Activated T-cell treated with anti-CD3 and anti-CD28 coated beads, Interleukin-2, amount 50 U/mL, for 24 hours (primary cell): ENCODE data around the gene MASTL.
"Not testable (repeated sequence)": the region's sequence is repeated elsewhere in the genome, so short reads cannot be mapped to it uniquely, and the experiment has no call there.

Source experiments
- DNase-seq: peaks from one replicate; pipeline ENCODE4 v3.0.0-alpha.2; 2020
- H3K27ac Mint-ChIP-seq: 2 replicates; pipeline ENCODE4 v1.8.0; 2020; ENCODE audit warnings: mild to moderate bottlenecking, mixed read lengths
- H3K27me3 Mint-ChIP-seq: 2 replicates; pipeline ENCODE4 v1.8.0; 2020; ENCODE audit warnings: mixed read lengths
- H3K36me3 Mint-ChIP-seq: 2 replicates; pipeline ENCODE4 v1.8.0; 2020; ENCODE audit warnings: low read depth, mixed read lengths
- H3K4me1 Mint-ChIP-seq: 2 replicates; pipeline ENCODE4 v1.8.0; 2020; ENCODE audit warnings: low read depth, mixed read lengths
- H3K4me3 Mint-ChIP-seq: 2 replicates; pipeline ENCODE4 v1.8.0; 2020; ENCODE audit warnings: mild to moderate bottlenecking, moderate library complexity, mixed read lengths
- H3K9me3 Mint-ChIP-seq: 2 replicates; pipeline ENCODE4 v1.8.0; 2020; ENCODE audit warnings: mixed read lengths

The MASTL gene

DNA sequence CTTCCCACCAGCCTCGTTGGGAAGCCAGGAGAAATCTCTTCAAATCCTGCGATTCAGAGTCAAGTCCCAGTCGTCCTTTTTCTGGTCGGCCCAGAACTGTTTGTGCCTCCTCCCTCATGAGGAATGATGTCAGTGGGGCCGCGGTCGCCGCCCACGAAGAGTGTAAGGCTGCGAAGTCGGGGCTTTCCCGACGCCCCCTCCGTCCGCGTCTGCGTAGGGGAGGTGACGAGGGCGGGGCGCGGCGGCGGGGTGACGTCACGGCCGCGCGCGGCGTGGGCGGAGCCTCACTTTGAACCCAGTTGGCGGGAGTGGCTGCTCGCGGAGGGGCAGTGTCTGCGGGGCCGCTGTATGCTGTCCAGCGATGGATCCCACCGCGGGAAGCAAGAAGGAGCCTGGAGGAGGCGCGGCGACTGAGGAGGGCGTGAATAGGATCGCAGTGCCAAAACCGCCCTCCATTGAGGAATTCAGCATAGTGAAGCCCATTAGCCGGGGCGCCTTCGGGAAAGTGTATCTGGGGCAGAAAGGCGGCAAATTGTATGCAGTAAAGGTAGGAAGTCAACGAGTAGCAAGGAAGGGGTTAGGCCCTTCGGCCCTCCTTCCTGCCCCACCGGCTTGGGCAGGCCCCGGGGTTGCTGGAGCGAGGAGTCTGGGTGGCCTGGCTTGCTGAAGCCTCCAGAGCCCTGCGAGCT, at the start of gene MASTL:
MASTL (plus strand) TSS at position 287 of the 689 bp plus-strand sequence; CDS start at position 362, 75 bp downstream.
- Mint-ChIP-seq H3K27ac (peak within 1 kb of the TSS; percentile 100), H3K4me1 (peaks cover 39% of the 10 kb centered on the region), H3K27me3 (no peaks in the 10 kb centered on the region), H3K4me3 (peak within 1 kb of the TSS; percentile 100), H3K36me3 (peaks cover 90% of the 10 kb centered on the region), H3K9me3 (no peaks in the 10 kb centered on the region)
- peak; percentile 97 for DNase-seq

DNA sequence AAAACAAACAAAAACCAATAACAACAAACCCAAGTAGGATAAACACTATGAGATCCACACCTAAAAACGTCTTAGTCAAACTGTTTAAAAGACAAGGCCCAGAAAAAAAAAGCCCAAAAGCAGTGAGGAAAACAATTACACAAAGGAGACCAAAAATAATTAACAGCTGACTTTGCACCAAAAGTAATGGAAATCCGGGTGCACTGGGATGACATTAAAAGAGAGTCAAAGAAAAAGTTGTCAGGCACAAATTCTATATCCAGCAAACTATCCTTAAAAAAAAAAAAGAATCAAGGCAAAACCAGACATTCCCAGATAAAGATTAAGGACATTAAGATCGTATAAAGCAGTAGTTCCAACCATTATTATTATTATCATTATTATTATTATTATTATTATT, 47.0 kb upstream of the MASTL start:
- Mint-ChIP-seq H3K36me3 (peaks cover 77% of the 10 kb centered on the region), H3K27me3 (no peaks in the 10 kb centered on the region), H3K27ac (peak overlapping the region; percentile 19), H3K4me3 (no peak overlapping the region), H3K9me3 (peaks cover 2% of the 10 kb centered on the region), H3K4me1 (peaks cover 16% of the 10 kb centered on the region)
- no peak for DNase-seq

DNA sequence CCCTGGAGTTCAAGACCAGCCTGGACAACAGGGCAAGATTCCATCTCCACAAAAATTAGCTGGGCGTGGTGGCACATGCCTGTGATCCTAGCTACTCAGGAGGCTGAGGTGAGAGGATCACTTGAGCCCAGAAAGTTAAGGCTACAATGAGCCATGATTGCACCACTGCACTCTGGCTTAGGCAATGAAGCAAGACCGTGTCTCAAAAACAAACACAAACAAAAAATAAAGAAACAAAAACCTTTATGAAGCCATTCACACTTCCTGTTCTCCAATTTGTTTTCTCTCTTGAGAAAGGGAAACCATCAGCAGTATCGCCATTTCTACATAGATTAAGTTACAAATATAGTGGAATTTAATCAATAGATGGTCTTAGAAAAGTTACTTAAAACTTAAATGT, 20.8 kb upstream of the MASTL start:
- no peak for DNase-seq
- Mint-ChIP-seq H3K9me3 (no peaks in the 10 kb centered on the region), H3K27ac (peak overlapping the region; percentile 48), H3K36me3 (peaks cover 80% of the 10 kb centered on the region), H3K4me1 (peaks cover 2% of the 10 kb centered on the region), H3K27me3 (no peaks in the 10 kb centered on the region), H3K4me3 (no peak overlapping the region)

GRCh38 chr10:27138277-27138676, 16.9 kb upstream of the MASTL start:
- Mint-ChIP-seq H3K4me1 (no peaks in the 10 kb centered on the region), H3K36me3 (peaks cover 79% of the 10 kb centered on the region), H3K27me3 (no peaks in the 10 kb centered on the region), H3K9me3 (no peaks in the 10 kb centered on the region), H3K27ac (no peak overlapping the region), H3K4me3 (no peak overlapping the region)
- DNase-seq = no peak

GRCh38 chr10:27143686-27144085, 11.5 kb upstream of the MASTL start:
- peaks cover 23% of the 10 kb centered on the region for H3K4me1 Mint-ChIP-seq
- peaks cover 88% of the 10 kb centered on the region for H3K36me3 Mint-ChIP-seq
- no peak overlapping the region for H3K4me3 Mint-ChIP-seq
- H3K27ac Mint-ChIP-seq = no peak overlapping the region
- no peaks in the 10 kb centered on the region for H3K9me3 Mint-ChIP-seq
- no peak for DNase-seq
- no peaks in the 10 kb centered on the region for H3K27me3 Mint-ChIP-seq

GRCh38 chr10:27145937-27146336, 9.2 kb upstream of the MASTL start:
- Mint-ChIP-seq H3K27ac (no peak overlapping the region), H3K4me1 (peaks cover 39% of the 10 kb centered on the region), H3K4me3 (no peak overlapping the region), H3K9me3 (no peaks in the 10 kb centered on the region), H3K27me3 (no peaks in the 10 kb centered on the region), H3K36me3 (peaks cover 89% of the 10 kb centered on the region)
- DNase-seq = no peak

DNA sequence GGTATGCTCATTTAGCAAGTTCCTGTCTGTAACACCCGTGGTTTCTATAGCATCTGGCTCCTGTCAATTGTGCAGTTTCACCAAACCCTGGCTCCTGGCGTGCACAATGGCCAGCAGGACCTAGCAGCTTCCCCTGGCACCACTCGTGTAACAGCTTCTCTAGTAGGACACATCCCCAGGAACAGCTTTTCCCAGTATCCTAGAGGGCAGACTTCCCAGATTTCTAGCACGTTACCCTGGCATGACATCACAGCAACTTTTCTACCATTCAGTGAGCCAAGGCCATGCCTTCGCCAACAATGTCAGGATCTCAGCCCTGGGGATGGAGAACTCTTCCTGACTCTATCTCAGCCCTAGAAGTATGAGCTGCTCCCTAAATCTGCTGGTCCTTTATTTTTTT, 7.5 kb upstream of the MASTL start:
- no peaks in the 10 kb centered on the region for H3K9me3 Mint-ChIP-seq
- peaks cover 89% of the 10 kb centered on the region for H3K36me3 Mint-ChIP-seq
- no peak for DNase-seq
- no peak overlapping the region for H3K4me3 Mint-ChIP-seq
- H3K27ac Mint-ChIP-seq = peak overlapping the region; percentile 83
- H3K27me3 Mint-ChIP-seq = no peaks in the 10 kb centered on the region
- peaks cover 52% of the 10 kb centered on the region for H3K4me1 Mint-ChIP-seq

DNA sequence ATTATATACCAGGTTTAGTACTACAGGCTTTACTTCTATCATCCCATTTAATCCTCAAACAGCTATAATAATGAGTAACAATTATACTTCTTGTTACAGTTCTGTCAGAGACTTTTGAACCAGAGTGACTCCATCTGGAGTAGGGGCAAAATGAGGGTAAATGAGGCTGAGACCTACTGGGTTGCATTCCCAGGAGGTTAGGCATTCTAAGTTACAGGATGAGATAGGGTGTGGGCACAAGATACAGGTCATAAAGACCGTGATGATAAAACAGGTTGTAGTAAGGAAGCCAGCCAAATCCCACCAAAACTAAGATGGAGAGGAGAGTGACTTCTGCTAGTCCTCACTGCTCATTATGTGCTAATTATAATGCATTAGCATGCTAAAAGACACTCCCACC, 4.9 kb upstream of the MASTL start:
- Mint-ChIP-seq H3K4me3 (no peak overlapping the region), H3K27me3 (no peaks in the 10 kb centered on the region), H3K27ac (peak overlapping the region; percentile 90), H3K4me1 (peaks cover 57% of the 10 kb centered on the region), H3K36me3 (peaks cover 90% of the 10 kb centered on the region), H3K9me3 (no peaks in the 10 kb centered on the region)
- no peak for DNase-seq

DNA sequence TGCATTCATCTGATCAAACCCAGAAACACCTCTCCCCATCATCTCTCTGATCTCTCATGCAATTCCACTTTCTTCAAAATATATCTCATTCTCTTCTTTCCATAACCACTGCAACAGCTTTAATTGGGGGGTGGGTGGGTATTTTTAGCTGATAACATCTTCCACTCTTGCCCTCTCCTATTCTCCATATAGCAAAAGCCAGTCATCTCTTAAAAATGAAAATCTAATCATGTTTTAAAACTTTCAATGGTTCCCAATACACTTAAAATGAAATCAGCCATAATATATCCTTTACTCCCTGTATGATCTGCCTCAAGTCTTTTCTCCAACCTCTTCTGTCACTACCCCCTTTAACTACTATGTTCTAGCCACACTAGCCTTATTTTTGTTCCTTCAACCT, 2.5 kb upstream of the MASTL start:
- DNase-seq = no peak
- H3K27me3 Mint-ChIP-seq = no peaks in the 10 kb centered on the region
- no peaks in the 10 kb centered on the region for H3K9me3 Mint-ChIP-seq
- peak overlapping the region; percentile 100 for H3K4me3 Mint-ChIP-seq
- peaks cover 49% of the 10 kb centered on the region for H3K4me1 Mint-ChIP-seq
- peaks cover 89% of the 10 kb centered on the region for H3K36me3 Mint-ChIP-seq
- peak overlapping the region; percentile 100 for H3K27ac Mint-ChIP-seq

- H3K27me3 Mint-ChIP-seq = no peaks in the 10 kb centered on the region
- H3K36me3 Mint-ChIP-seq = peaks cover 89% of the 10 kb centered on the region
These were observed 1.8 kb upstream of the MASTL start for GRCh38 chr10:27153329-27153728.

DNA sequence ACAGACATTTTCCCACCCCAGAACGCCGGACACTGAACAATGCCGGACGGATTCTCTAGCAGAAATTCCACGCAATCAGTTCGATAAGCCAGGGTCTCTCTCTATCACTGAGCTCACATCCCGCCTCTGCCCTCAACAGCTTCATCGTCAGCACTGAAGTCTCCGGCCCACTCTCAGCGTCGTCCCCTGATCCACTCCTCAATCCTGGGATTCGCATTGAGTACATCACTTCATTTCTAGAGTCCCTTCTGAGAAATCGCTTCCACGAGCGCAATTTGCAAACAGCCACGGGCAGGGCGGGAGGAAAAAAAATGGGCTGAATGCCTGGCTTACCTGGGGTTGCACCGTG, 1.3 kb upstream of the MASTL start:
- H3K4me1 Mint-ChIP-seq = peaks cover 47% of the 10 kb centered on the region

More at GRCh38 chr10:27153329-27153728, 1.8 kb upstream of the MASTL start:
- peak overlapping the region; percentile 100 for H3K4me3 Mint-ChIP-seq
- DNase-seq = no peak
- peak overlapping the region; percentile 100 for H3K27ac Mint-ChIP-seq
- H3K9me3 Mint-ChIP-seq = no peaks in the 10 kb centered on the region
- H3K4me1 Mint-ChIP-seq = peaks cover 51% of the 10 kb centered on the region

DNA sequence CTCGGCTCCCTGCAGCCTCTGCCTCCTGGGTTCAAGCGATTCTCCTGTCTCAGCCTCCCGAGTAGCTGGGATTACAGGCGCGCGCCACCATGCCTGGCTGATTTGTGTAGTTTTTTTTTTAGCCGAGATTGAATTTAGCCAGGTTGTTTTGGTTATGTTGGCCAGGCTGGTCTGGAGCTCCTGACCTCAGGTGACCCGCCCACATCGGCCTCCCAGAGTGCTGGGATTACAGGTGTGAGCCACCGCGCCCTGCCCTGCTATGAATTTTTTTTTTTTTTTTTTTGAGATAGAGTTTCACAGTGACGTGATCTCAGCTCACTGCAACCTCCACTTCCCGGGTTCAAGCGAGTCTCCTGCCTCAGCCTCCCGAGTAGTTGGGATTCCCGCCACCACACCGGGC, 1.4 kb downstream of the MASTL start:
- not testable (repeated sequence) for H3K9me3 Mint-ChIP-seq, H3K27me3 Mint-ChIP-seq, DNase-seq
- H3K4me1 Mint-ChIP-seq = peaks cover 27% of the 10 kb centered on the region
- H3K4me3 Mint-ChIP-seq = peak overlapping the region; percentile 100
- peaks cover 90% of the 10 kb centered on the region for H3K36me3 Mint-ChIP-seq
- peak overlapping the region; percentile 100 for H3K27ac Mint-ChIP-seq

More for the DNA sequence above, 1.3 kb upstream of the MASTL start:
- DNase-seq = no peak
- Mint-ChIP-seq H3K27me3 (no peaks in the 10 kb centered on the region), H3K4me3 (peak overlapping the region; percentile 100), H3K36me3 (peaks cover 89% of the 10 kb centered on the region), H3K9me3 (no peaks in the 10 kb centered on the region), H3K27ac (peak overlapping the region; percentile 100)

GRCh38 chr10:27157150-27157549, 2.0 kb downstream of the MASTL start:
- Mint-ChIP-seq H3K4me3 (peak overlapping the region; percentile 100), H3K4me1 (peaks cover 24% of the 10 kb centered on the region), H3K27ac (peak overlapping the region; percentile 100), H3K36me3 (peaks cover 92% of the 10 kb centered on the region), H3K27me3 (no peaks in the 10 kb centered on the region), H3K9me3 (no peaks in the 10 kb centered on the region)
- no peak for DNase-seq

- DNase-seq = no peak
- Mint-ChIP-seq H3K36me3 (peaks cover 90% of the 10 kb centered on the region), H3K9me3 (no peaks in the 10 kb centered on the region), H3K27ac (peak overlapping the region; percentile 20), H3K4me3 (peak overlapping the region; percentile 100), H3K27me3 (no peaks in the 10 kb centered on the region), H3K4me1 (peaks cover 15% of the 10 kb centered on the region)
These were observed 3.3 kb downstream of the MASTL start for GRCh38 chr10:27158421-27158820.

DNA sequence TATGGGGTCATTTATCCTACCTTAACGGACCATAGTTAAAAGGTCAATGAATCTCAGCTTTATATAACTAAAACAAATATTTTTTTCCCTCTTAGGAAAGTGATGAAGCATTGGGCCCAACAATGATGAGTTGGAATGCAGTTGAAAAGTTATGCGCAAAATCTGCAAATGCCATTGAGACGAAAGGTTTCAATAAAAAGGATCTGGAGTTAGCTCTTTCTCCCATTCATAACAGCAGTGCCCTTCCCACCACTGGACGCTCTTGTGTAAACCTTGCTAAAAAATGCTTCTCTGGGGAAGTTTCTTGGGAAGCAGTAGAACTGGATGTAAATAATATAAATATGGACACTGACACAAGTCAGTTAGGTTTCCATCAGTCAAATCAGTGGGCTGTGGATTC, 14.7 kb downstream of the MASTL start:
- no peaks in the 10 kb centered on the region for H3K9me3 Mint-ChIP-seq
- H3K27ac Mint-ChIP-seq = peak overlapping the region; percentile 44
- no peaks in the 10 kb centered on the region for H3K27me3 Mint-ChIP-seq
- peaks cover 92% of the 10 kb centered on the region for H3K36me3 Mint-ChIP-seq
- H3K4me3 Mint-ChIP-seq = no peak overlapping the region
- no peak for DNase-seq
- peaks cover 10% of the 10 kb centered on the region for H3K4me1 Mint-ChIP-seq
